NCI-H460 (cell line): Measurements from ENCODE around the gene SETBP1. TPM values are rescaled to one million over a fixed set of nuclear protein-coding genes. Genes with fewer than 3 reads are reported as not detected.

ENCODE experiments used
- DNase-seq: peaks from one replicate; pipeline ENCODE4 v3.0.0-alpha.2; 2016; ENCODE audit warnings: low read depth; ENCODE audit errors: extremely low read depth
- total RNA-seq: library from RNA; depleted of rRNA; stranded (reverse); fragments of >200 nt; shearing (Covaris generic); gene quantifications from 2 replicates; pipeline ENCODE4 v1.2.3, GENCODE V29; 2014

Gene SETBP1
- total RNA-seq, 1 experiment from 2014 or later, result 2.0 TPM

GRCh38 chr18:45050712-45051601 is 370.3 kb downstream of the SETBP1 start:
- peak; percentile 44 for DNase-seq

GRCh38 chr18:45054636-45055035 is 373.9 kb downstream of the SETBP1 start:
- DNase-seq, result no peak

- no peak for DNase-seq
These were observed 375.1 kb downstream of the SETBP1 start for GRCh38 chr18:45055811-45056210.

- DNase-seq, result no peak
These were observed 376.2 kb downstream of the SETBP1 start for GRCh38 chr18:45056926-45057325.

- no peak for DNase-seq
These were observed 377.4 kb downstream of the SETBP1 start for GRCh38 chr18:45057955-45058600.

GRCh38 chr18:45059695-45060094 is 379.0 kb downstream of the SETBP1 start:
- peak; percentile 8 for DNase-seq

- DNase-seq, result no peak
These were observed 379.4 kb downstream of the SETBP1 start for GRCh38 chr18:45060102-45060501.

- DNase-seq, result no peak
These were observed 380.7 kb downstream of the SETBP1 start for GRCh38 chr18:45061359-45061758.

- DNase-seq, result no peak
These were observed 382.8 kb downstream of the SETBP1 start for GRCh38 chr18:45063246-45064038.

GRCh38 chr18:45066210-45066609 is 385.5 kb downstream of the SETBP1 start:
- DNase-seq, result no peak

- DNase-seq, result no peak
These were observed 386.2 kb downstream of the SETBP1 start for GRCh38 chr18:45066886-45067285.

- DNase-seq, result no peak
These were observed 387.9 kb downstream of the SETBP1 start for GRCh38 chr18:45068400-45069094.

- no peak for DNase-seq
These were observed 388.9 kb downstream of the SETBP1 start for GRCh38 chr18:45069546-45069945.

GRCh38 chr18:45071956-45072355 is 391.3 kb downstream of the SETBP1 start:
- DNase-seq, result no peak

GRCh38 chr18:45073556-45073955 is 392.9 kb downstream of the SETBP1 start:
- no peak for DNase-seq

GRCh38 chr18:45081566-45082181 is 401.0 kb downstream of the SETBP1 start:
- DNase-seq, result no peak

GRCh38 chr18:45083226-45083855 is 402.7 kb downstream of the SETBP1 start:
- no peak for DNase-seq

- no peak for DNase-seq
These were observed 403.5 kb downstream of the SETBP1 start for GRCh38 chr18:45084206-45084605.

GRCh38 chr18:45085916-45086624 is 405.4 kb downstream of the SETBP1 start:
- no peak for DNase-seq
